GM21723 (cell line): ENCODE results near the gene FYB2.

Experiments used
- ATAC-seq: cut with Tn5 transposase; IDR thresholded peaks from one replicate; pipeline ENCODE4 v1.9.1; 2021; ENCODE audit warnings: mild to moderate bottlenecking, moderate library complexity; ENCODE audit not compliant: unreplicated experiment

Gene FYB2

DNA sequence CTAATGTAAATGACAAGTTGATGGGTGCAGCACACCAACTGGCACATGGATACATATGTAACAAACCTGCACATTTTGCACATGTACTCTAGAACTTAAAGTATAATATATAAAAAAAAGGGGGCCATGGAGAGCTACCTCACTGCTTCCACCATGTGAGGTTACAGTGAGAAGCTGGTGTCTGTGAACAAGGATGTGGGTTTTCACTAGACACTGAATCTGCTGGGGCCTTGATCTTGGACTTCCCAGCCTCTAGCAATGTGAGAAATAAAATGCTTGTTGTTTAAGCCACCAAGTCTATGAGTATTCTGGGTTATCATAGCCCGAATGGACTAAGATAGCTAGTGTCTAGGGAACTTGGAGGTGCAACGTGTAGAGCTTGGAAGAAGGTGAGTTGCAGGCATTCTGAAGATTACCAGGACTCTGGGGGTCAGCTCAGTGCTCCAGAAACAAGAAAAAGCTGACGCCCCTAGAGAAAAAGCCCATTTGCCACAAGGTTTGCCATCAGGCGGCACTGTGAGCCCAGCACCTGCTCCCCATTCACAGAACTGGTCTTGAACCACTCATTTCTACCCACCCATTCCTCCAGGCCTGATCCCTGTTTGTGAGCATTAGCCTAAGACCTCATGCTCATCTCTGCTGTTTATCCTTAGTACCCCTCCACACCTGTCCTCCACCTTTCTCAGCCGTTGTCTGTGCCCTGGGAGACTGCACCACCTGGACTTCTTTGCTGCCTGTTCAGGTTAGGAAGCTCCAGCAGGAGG lies 15.1 kb upstream of the FYB2 start:
- no peak for ATAC-seq

DNA sequence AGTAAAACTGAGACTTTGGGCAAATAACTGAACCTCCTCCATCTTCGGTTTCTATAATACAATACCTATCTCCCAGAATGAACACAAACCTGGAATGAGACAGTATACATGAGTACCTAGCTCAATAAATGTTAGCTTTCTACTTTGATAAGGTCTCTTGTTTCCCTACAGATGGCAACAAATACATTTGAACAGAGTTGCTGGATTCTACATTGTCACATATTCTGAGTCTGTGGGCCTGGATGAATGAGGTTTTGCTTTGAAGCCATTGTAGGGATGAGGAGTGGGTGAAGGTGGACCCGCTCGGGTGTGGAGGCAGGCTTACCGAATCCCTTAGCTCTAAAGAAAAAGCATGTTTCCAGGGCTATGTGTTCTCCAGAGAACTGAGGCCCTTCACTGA lies 13.9 kb upstream of the FYB2 start:
- ATAC-seq, result no peak

DNA sequence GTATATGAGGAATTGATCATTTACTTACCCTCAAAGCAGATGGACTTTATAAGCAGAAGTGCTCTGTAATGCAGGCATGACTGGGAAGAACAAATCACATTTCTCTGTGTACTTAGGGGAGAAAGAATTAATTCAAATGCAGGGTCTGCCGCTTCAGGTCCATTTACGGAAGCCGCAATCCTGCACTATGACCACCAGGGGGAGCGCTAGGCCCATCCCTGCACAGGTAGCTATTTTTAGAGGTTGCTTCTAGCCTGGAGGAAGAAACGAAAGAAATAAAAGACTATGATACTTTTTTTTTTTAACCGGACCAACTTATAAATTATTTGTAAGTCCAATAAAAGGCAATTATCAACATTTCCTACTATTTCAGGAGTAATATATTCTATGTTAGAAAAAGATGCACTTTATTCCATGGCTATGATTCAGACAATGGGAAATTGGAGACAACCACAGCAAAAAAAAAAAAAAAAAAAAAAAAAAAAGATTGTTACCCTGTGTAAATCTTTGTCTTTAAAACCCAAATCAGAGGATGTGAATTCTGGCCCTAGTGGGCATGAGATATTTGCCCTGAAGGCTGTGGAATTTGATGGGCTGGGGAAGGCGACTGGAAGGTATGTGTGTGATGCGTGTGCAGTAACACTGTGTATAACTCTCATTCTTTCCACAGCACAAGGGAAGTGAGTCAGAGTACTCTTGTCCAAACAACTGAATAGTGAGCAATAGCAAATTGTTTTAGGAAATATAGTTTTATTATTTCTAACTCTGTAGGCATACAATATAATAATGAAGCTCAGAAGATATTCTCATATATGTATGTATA lies 12.9 kb upstream of the FYB2 start:
- ATAC-seq, result peak; percentile 87

DNA sequence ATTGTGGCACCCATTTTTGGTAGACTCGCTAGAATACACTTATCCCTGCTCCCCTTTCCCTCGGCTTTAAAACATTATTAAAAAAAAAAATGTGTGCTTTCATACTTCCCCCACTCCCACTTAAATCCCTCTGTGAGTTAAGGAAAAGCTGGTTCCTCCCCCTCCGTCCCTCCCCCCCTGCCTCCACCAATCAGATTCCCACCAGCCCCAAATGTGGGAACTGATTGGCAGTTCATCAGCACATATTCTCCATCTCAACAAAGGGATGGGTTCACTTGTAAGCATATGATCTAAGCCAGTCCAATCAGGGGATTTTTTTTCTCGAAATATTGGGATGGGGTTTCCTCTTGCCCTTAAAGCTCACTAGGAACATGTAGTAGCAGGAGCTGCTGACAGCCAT lies 10.8 kb upstream of the FYB2 start:
- no peak for ATAC-seq

DNA sequence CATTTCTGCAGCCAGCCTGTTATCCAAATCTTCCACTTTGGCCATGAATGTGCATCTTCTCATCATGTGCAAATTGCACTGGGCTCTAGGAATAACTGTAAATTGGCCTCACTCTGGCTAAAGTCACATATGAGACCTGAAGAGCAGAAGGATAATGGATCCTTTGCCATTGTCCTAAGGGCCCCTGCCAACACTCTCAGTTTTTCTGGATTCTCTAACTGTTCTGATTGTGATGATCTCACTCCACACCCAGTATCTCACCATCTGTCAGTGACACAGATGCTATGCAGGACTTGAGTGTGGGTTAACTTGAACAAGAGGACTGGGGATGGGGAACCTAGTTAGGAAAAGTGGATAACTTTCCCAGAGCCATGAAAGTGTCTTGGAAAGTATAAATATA lies 8.5 kb upstream of the FYB2 start:
- ATAC-seq, result no peak

DNA sequence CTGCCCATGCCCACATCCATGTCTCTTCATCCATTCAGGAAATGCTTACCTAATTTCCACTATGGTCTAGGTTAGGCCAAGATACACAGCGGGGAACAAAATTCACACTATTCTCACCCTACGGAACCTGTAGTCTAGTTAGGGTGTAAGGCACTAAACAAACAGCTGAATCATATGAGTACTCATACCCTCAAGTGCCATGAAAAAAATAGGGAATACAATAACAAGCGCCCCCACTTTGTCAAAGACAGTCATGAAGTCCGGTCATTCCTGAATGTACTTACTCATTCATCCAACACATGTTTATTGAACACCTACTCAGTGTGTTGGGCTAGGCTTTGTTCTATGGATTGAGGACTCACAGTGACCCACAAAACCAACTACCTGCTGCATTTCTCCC lies 6.2 kb upstream of the FYB2 start:
- no peak for ATAC-seq

DNA sequence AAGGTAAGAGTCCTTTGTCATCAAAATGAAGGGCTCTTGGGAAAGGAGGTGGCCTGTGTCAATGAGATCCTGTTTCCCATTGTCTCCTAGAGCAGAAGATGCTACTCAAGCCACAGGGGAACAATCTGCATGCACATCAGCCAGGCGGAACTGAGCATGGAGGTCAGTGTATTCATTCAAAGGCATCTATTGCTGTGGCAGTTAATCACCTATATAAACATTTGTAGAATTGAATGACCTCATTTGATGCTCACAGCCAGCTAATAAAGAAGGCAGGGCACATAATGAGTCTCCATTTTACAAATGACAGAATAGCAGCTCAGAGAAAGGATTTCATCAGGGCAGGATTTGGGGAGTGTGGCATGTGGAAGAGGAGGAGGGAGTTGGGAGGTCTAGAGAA lies 5.7 kb upstream of the FYB2 start:
- no peak for ATAC-seq

DNA sequence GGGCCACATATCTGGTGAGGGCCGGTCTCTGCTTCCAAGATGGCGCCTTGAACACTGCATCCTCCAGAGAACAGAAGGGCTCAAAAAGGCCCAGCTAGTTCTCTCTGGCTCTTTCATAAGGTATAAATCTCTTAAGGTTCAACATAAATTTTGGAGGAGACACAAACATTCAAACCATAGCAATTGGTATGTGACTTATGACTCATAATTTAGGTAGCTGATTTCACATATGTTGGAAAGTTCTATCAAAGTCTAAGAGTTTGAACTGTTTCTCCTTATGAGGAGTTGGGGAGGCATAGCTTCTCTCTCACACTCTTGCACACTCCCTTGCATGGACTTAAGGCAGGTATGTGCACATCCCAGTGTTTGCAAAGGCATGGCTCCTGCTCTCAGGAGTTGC lies 5.1 kb upstream of the FYB2 start:
- ATAC-seq, result no peak

DNA sequence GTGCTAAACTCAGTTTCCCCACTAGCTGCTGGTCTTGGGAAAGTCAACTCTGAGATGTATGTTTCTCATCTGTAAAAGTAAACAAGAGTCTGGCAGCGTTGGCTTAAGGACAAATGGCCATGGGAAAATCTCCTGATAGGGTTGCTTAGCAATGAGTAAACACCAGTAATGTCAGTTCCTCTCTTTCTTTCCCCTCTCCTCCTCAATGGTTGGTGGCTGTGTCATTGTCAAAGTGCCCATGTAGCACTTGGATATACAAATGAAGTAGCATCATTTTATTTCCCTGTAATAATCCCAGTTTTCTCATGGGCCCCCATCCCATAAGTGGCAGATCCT lies 2.2 kb upstream of the FYB2 start:
- no peak for ATAC-seq

DNA sequence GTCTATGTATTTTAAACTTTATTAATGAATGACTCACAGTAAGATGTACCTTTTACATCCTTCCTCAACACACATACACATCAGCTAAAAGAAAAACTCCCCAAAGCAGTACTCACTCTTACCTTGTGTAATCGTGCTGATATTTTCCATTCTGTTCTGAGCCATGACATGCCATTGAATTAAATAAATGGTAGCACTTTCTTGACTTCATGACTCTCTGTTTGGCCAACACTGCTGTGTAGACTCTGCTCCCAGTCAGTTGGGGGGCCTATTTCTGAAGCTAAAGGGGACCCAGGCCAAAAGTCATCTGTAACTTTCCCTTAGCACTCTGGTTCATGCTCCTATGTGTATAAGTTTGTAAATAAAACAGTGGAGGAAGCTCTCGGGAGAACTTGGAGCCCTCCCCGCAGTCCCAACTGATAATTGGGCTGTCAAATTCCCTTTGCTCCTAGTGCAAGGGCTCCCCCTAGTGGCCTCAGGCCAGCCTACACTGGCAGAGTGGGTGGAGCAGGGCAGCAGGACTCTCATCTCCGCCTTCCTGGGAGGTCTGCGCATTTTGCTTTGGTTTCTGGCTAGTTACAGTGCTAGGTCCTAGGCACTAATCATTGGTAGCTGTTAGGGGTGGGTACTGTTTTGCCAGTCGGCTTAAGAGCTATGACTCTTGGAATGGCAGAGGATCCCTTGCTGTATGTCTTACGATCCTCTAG lies 1.7 kb upstream of the FYB2 start:
- ATAC-seq, result peak; percentile 75

DNA sequence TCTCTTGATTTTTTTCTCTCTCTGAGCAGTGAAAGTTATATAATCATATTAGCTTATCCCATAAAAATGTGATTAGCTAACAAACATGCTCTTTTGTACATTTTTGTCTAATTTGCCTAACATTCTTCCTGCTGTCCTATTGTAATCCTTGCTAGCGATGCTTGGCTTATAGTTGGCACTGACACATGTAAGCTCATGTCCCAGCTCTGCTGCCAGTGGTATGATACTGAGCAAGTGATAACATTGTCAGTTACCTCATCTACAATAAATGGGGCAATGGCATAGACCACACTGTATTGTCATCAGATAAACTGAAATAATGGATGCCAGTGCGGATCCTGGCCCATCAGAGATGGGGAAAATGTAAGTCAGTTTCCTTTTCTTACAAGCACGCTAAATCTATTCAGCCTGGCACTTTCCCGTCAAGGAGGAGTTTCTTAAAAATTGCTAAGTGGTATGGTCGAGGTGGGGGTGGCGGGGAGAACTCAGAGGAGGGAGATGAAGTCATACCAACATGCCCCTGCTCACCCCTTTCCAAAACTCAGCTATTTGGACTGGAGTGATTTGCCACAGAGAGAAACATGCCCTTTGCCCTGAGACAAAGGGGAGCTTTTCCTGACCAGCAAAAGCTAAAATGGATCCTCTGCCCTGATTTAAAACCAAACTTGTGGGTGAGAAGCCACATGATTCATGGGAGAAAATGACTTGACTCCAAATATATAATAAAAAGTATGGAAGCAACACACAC lies 1.3 kb downstream of the FYB2 start:
- ATAC-seq, result no peak

DNA sequence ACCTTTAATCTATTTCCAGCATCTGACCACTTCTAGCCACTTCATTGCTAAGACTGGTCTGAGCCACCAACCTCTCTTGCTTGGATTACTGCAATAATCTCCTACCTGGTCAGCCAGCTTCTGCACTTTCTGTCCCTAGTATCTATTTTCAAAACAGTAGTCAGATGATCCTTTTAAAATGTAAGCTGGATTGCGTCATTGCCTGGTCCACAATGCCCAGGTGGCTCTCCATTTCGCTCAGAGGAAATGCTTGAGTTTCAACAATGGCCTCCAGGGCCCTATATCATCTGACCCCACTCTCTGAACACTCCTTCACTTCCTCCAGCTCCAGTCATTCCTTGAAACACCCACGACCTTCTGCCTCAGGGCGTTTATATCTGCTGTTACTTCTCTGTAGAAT lies 2.3 kb downstream of the FYB2 start:
- peak; percentile 59 for ATAC-seq

DNA sequence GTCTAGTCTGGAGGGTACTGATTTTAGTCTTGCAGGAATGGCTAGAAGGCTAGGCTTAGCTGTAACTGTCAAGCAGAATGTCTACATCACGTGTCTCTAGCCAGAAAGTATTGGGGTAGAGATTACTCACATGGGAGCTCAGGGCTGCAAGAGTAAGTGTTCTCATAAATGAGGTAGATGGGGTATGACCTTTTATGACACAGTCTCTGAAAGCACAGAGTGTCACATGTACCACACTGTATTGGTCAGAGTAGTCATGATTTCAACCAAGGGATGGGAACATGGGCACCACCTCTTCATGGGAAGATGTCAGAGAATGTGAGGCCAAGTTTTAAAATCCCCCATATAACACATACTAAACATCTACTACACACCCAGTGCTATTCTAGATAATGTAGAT lies 2.9 kb downstream of the FYB2 start:
- no peak for ATAC-seq

DNA sequence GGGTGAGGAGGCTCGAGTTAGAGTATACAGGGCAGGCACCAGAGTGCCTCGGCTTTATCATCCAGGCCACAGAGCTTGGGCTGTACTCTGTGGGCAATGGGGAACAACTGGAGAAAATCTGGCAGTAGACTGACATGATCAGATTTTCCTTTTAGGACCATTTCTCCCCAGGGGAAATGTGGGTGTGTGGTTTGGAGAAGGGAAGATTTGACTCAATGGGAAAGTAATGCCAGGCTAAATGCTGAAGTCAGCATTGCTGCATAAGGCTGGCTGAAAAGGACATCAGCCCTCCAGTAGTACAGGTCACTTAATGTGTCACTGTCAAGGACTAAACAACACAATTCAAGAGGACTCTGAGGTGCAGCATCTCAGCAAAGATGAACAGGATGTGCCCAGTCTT lies 5.0 kb downstream of the FYB2 start:
- ATAC-seq, result no peak

DNA sequence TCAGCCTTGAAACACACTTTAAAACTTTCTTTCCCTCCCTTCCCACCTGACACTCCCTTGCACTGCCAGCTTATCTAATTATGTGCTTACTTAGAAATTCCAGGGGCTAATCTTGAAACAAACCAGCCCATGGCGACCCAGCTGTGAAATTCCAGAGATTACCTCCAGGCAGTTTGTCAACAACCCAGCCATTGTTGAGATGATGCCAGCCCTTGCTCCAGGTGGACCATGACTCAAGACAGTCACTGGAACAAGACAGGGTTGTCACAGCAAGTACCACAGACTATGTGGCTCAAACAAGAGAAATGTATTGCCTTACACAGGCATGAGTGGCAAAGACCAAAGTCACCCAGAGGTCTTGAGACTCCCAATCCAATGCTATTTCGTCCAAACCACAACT lies 7.9 kb downstream of the FYB2 start:
- no peak for ATAC-seq

DNA sequence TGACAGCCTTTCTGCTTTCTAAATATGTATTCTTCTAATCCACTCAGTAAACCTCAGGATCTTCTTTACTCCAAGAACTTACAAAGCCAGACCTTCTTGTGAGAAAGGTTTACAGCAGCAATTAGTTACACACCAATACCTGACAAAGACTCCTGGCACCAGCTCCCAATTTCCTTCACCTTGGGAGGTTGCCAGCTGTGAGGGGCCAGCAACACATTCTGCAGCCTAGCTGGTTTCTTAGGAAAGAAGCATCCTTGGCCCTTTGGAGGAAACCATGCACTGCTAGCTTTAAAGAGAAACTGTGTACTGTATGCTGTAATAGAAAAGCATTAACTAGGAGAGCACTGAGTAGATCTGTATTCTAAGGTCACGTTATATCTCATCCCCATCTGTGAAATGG lies 10.8 kb downstream of the FYB2 start:
- no peak for ATAC-seq

DNA sequence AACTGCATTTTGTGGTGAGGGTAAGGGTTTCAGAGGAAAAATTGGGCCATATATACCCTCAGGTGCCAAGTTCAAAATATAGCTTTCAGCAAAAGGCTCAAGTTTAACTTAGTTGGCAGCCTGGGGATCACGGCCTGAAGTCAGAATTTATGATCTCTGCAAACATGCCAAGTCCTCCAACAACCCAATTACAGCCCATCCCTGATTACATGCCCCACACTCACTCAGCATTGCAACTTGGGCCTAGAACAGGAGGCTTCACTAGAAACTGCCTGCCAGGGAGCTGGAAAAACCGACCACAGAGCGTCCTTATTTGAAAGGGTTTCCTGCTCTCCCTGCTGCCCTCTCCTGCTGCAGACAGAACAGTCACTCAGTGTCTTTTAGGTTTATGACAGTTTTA lies 12.4 kb downstream of the FYB2 start:
- ATAC-seq, result no peak

DNA sequence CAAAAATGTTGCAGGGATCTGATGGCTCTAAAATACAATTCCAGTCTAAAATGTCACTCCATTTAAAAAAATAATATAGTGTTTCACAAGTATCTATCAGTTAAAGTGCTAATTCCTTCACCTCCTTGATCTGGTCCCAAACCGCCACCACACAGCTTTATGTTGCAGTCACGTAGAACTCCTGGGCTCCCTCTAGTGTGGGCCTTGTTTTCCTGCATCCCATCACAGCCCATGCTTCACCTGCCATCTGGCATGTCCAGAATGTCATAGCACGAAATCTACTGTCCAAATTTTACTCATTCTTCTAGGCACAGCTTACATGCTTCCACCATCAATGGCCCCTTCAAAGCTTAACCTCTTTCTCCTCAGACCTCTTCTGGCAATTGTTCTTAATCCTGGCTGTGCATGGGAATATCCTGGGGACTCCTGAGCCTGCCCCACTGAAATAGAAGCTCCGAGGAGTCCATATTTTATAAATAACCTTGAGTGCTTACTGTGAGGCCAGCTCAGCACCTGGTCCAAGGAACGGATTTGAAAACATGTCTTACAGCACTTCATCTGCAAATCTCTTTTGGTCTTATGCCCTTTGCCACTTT lies 15.5 kb downstream of the FYB2 start:
- ATAC-seq, result no peak

DNA sequence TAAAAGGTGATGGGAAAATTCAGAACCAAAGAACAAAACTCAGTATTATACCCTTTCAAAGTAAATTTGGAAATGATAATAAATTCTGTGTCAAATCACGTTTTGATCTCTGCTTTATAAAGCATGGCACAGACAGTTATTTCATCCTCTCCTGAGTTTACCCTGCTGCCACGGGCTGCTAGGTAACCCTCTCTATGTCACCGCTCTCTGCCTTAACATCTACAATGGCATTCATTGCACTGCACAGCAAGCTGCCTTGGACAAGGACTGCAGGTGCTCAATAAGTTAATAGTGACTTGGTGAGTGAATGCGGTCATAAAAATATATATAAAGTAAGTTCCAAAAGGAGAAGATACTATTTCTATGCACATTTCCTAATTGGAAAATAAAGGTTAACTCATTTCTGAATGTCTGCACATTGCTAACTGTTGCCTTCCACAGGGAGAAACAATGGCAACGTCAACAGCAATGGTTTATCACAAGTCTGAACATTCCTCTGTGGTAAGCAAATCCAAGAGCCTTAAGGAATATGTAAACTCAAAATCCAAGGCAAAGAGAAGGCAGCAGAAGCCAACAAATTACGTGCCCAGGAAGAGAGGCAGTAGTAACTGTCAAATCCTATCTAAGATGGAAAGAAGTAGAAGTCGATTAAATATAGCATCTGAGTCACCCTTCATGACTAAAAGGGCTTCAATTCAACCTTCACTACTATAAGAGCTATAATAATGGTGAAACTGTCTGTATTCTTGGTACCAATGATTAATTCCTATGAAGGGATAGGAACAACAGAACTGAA lies 19.4 kb downstream of the FYB2 start:
- no peak for ATAC-seq

DNA sequence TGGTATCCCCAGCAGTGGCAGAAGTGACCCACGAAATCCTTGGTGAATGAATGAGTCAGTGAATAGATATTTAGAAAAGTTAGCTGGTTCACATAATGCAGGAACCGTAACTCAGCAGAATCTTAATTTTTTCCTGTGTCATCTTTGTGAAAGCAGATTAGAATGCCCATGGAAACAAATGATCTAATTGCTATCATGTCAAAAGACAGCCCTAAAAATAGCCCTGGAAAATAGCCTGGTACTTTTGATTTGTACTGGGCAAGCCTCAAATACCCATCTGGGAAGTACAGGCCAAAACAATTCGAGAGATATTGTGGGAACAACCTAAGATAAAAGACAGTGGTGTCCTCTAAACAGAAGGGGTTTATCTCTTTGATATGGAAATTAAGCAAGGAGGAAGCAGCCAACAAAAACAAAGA lies 21.1 kb downstream of the FYB2 start:
- ATAC-seq, result no peak
